Endodermal cell (in vitro differentiated cells): ENCODE measurements around the gene PLEKHM3. TPM values are rescaled to one million over a fixed set of nuclear protein-coding genes. Genes with fewer than 3 reads are reported as not detected.

Experiments
- DNase-seq: peaks from one replicate; pipeline ENCODE4 v3.0.0-alpha.2; 2017
- H3K27ac ChIP-seq: 2 replicates; pipeline ENCODE4 v1.5.1; 2013; ENCODE audit warnings: mild to moderate bottlenecking, low read depth, low read length, moderate library complexity
- H3K27me3 ChIP-seq: 2 replicates; pipeline ENCODE4 v1.6.1; 2013; ENCODE audit warnings: mild to moderate bottlenecking, low read length, moderate library complexity; ENCODE audit not compliant: insufficient read depth, control insufficient read depth, poor library complexity, severe bottlenecking
- H3K36me3 ChIP-seq: 2 replicates; pipeline ENCODE4 v1.7.0; 2013; ENCODE audit warnings: mild to moderate bottlenecking, low read length, moderate library complexity; ENCODE audit not compliant: control insufficient read depth, insufficient read depth
- H3K4me1 ChIP-seq: one replicate; pipeline ENCODE4 v1.7.0; 2013; ENCODE audit warnings: low read length; ENCODE audit not compliant: control insufficient read depth, insufficient read depth
- H3K4me3 ChIP-seq: 2 replicates; pipeline ENCODE4 v1.5.1; 2013; ENCODE audit warnings: mild to moderate bottlenecking, low read length, moderate library complexity
- H3K9ac ChIP-seq: 2 replicates; pipeline ENCODE4 v1.6.1; 2013; ENCODE audit warnings: mild to moderate bottlenecking, low read length, moderate library complexity; ENCODE audit not compliant: poor library complexity, severe bottlenecking; ENCODE audit errors: extremely low read depth
- H3K9me3 ChIP-seq: 2 replicates; pipeline ENCODE4 v1.6.1; 2013; ENCODE audit warnings: mild to moderate bottlenecking, low read length, moderate library complexity; ENCODE audit not compliant: control insufficient read depth
- H3K27ac Mint-ChIP-seq: 2 replicates; pipeline ENCODE4 v1.8.0; 2020; ENCODE audit warnings: mixed read lengths
- H3K27me3 Mint-ChIP-seq: 2 replicates; pipeline ENCODE4 v1.8.0; 2021; ENCODE audit warnings: mild to moderate bottlenecking, mixed read lengths; ENCODE audit not compliant: insufficient read depth
- H3K36me3 Mint-ChIP-seq: 2 replicates; pipeline ENCODE4 v1.8.0; 2020; ENCODE audit warnings: low read depth, mixed read lengths
- H3K4me1 Mint-ChIP-seq: 2 replicates; pipeline ENCODE4 v1.8.0; 2020; ENCODE audit warnings: mixed read lengths
- H3K4me3 Mint-ChIP-seq: 2 replicates; pipeline ENCODE4 v1.8.0; 2020; ENCODE audit warnings: mild to moderate bottlenecking, moderate library complexity, mixed read lengths
- H3K9me3 Mint-ChIP-seq: 2 replicates; pipeline ENCODE4 v1.8.0; 2020; ENCODE audit warnings: mild to moderate bottlenecking, mixed read lengths
- CTCF ChIP-seq: fragments of 200-600 bp; sonication (generic); conservative IDR thresholded peaks from 2 replicates; pipeline ENCODE4 v1.5.0; 2021; ENCODE audit warnings: antibody characterized with exemption, mild to moderate bottlenecking
- WGBS, 2 experiments: methylation state at CpG; one replicate each; pipeline versions ENCODE4 v1.1.5 to v1.1.7; 2013; ENCODE audit warnings: missing lambda C conversion rate in 2 of 2, mixed read lengths in 1 of 2; ENCODE audit not compliant: insufficient coverage in 1 of 2, insufficient read length in 1 of 2; 5-methylcytosine and 5-hydroxymethylcytosine counted together
- total RNA-seq, 2 donors: library from RNA; stranded (reverse); fragmentation: NEBNext Ultra II Directional in 1 of 2; extraction: Animal tissue kit (Norgen Biotek cat#: 25700) in 1 of 2; gene quantifications; 2 replicates in 1 of 2; 3 replicates in 1 of 2; pipeline ENCODE4 v1.2.1, GENCODE V29; 2021

PLEKHM3 gene
- total RNA-seq, 2 donors from 2014 or later = 13.3 to 17.9 TPM

- no peaks in the 10 kb centered on the region for H3K9me3 ChIP-seq
- H3K27me3 Mint-ChIP-seq = no peaks in the 10 kb centered on the region
- H3K4me1 ChIP-seq = peaks cover 10% of the 10 kb centered on the region
- no peak for TF ChIP-seq CTCF
- H3K36me3 Mint-ChIP-seq = no peaks in the 10 kb centered on the region
- H3K4me3 Mint-ChIP-seq = no peak overlapping the region
- WGBS, 2 experiments = 88 to 91% methylated on average over 9 to 11 of the region's 11 CpGs
- DNase-seq = peak; percentile 51
- H3K4me3 ChIP-seq = no peak overlapping the region
- H3K9ac ChIP-seq = no peak overlapping the region
- H3K9me3 Mint-ChIP-seq = no peaks in the 10 kb centered on the region
- no peak overlapping the region for H3K27ac ChIP-seq
- peaks cover 38% of the 10 kb centered on the region for H3K4me1 Mint-ChIP-seq
- no peak overlapping the region for H3K27ac Mint-ChIP-seq
- no peaks in the 10 kb centered on the region for H3K36me3 ChIP-seq
- no peaks in the 10 kb centered on the region for H3K27me3 ChIP-seq
These were observed 245.8 kb downstream of the PLEKHM3 start for GRCh38 chr2:207779523-207779922.

- no peaks in the 10 kb centered on the region for H3K27me3 ChIP-seq
- Mint-ChIP-seq H3K4me3 (no peak overlapping the region), H3K4me1 (peaks cover 35% of the 10 kb centered on the region), H3K27ac (no peak overlapping the region), H3K27me3 (no peaks in the 10 kb centered on the region), H3K9me3 (no peaks in the 10 kb centered on the region), H3K36me3 (no peaks in the 10 kb centered on the region)
- no peak overlapping the region for H3K9ac ChIP-seq
- H3K36me3 ChIP-seq = no peaks in the 10 kb centered on the region
- peaks cover 13% of the 10 kb centered on the region for H3K4me1 ChIP-seq
- H3K27ac ChIP-seq = no peak overlapping the region
- H3K9me3 ChIP-seq = no peaks in the 10 kb centered on the region
- H3K4me3 ChIP-seq = no peak overlapping the region
- WGBS, 2 experiments = 17 to 56% methylated on average over 1 to 3 of the region's 4 CpGs
- TF ChIP-seq CTCF = no peak
- DNase-seq = peak; percentile 9
These were observed 246.9 kb downstream of the PLEKHM3 start for GRCh38 chr2:207778298-207778882.

GRCh38 chr2:207777124-207777523 lies 248.2 kb downstream of the PLEKHM3 start:
- Mint-ChIP-seq H3K27ac (peak overlapping the region; percentile 15), H3K4me3 (no peak overlapping the region), H3K36me3 (no peaks in the 10 kb centered on the region), H3K27me3 (no peaks in the 10 kb centered on the region), H3K9me3 (no peaks in the 10 kb centered on the region), H3K4me1 (peaks cover 37% of the 10 kb centered on the region)
- DNase-seq = peak; percentile 37
- H3K4me1 ChIP-seq = peaks cover 4% of the 10 kb centered on the region
- no peak overlapping the region for H3K9ac ChIP-seq
- no peak for TF ChIP-seq CTCF
- H3K27ac ChIP-seq = no peak overlapping the region
- no peak overlapping the region for H3K4me3 ChIP-seq
- WGBS, 2 experiments = 91 to 93% methylated on average over 3 to 6 of the region's 6 CpGs
- no peaks in the 10 kb centered on the region for H3K9me3 ChIP-seq
- no peaks in the 10 kb centered on the region for H3K27me3 ChIP-seq
- H3K36me3 ChIP-seq = no peaks in the 10 kb centered on the region
